NOMO-1 treated with DMSO at 0.1 percent for 48 hours (cell line): ENCODE data around the gene GATA3.

ENCODE experiments used
- DNase-seq: peaks from one replicate; lab custom pipeline; 2025; ENCODE audit not compliant: unreplicated experiment; lab: John Stamatoyannopoulos, UW

Gene GATA3

GRCh38 chr10:8050556-8051108 is 3.9 kb upstream of the GATA3 start:
- DNase-seq = no peak

DNA sequence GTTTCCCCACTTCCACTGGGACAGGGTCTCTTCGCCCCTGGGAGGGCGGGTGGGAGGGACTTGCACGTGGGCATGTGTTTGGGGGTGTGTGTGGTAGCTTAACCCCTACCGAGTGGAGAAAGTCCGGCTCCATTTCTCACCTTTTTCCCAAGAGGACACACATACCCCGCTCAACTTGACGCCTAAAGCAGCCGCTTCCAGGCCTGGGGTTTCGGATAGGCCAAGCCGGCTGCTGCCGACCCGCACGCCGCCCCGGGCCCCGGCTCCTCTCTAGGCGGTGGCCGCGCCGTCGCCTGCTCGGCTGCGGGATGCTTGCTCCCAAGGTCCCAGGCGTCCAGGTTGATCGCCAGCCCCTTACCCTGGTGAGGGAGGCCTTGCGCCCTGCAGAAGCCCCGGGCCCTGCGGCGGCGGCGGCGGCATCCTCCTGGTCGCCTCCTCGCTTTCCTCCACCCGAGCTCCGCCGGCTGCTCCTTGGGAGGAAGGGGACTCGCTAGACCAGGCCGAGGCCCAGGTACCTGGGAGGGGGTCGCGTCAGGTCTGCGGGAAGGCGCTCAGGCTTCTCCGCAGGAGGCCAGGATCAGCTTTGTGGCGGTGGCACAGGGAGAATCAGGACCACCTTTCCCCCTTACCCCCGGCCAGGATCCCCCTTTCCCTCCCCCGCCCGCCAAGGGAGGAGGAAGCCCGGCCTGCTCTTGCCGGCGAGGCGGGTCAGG is 3.2 kb upstream of the GATA3 start:
- no peak for DNase-seq

DNA sequence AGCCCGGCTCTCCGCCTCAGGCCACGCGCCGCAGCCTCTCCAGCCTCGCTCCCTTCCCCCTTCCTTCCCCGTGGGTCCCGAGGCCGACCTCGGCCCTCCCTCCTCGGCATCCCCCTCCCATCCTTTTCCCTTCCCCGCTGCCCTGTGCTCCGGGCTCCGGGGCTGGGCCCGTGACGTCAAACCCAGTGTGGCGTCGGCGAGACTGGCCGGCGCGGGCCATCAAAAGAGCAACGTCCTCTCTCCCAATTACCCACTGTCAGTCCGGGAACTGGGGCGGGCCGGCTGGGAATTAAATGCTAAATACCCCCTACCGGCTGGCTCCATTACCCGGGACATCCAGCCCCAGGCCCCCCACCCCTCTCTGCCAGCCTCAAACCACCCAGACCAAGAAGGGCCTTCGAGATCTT is 2.6 kb upstream of the GATA3 start:
- no peak for DNase-seq

GRCh38 chr10:8052341-8052955 is 2.0 kb upstream of the GATA3 start:
- no peak for DNase-seq

- DNase-seq = no peak
Measured at GRCh38 chr10:8052956-8053445, 1.5 kb upstream of the GATA3 start.

- peak; percentile 74 for DNase-seq
Measured at GRCh38 chr10:8053446-8054243, 843 bp upstream of the GATA3 start.

GRCh38 chr10:8054244-8054493 is 319 bp upstream of the GATA3 start:
- DNase-seq = no peak

DNA sequence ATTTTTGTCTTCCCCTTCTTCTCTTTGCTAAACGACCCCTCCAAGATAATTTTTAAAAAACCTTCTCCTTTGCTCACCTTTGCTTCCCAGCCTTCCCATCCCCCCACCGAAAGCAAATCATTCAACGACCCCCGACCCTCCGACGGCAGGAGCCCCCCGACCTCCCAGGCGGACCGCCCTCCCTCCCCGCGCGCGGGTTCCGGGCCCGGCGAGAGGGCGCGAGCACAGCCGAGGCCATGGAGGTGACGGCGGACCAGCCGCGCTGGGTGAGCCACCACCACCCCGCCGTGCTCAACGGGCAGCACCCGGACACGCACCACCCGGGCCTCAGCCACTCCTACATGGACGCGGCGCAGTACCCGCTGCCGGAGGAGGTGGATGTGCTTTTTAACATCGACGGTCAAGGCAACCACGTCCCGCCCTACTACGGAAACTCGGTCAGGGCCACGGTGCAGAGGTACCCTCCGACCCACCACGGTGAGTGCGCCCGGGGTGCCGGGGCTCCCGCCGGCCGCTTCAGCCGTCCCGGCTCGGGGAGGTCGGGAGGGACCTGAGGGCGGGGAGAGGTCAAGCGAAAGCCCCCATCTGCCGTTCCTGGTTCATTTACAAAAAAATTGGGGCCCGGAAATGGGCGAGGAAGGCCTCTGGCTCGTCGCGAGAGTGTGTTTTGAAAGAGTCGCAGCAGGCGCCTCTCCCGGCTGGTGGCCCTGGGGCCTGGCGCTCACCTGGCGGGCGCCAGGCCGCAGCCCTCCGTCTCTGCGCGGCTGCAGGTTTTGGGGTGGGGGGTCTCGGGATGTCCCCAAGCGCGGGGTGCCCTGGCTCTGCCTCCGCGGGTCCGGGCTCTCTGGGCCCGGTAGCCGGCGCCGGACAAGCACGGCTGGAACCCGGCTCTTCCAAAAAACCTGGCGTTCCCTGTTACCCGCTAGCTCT is 1.2 kb downstream of the GATA3 start:
- DNase-seq = no peak

DNA sequence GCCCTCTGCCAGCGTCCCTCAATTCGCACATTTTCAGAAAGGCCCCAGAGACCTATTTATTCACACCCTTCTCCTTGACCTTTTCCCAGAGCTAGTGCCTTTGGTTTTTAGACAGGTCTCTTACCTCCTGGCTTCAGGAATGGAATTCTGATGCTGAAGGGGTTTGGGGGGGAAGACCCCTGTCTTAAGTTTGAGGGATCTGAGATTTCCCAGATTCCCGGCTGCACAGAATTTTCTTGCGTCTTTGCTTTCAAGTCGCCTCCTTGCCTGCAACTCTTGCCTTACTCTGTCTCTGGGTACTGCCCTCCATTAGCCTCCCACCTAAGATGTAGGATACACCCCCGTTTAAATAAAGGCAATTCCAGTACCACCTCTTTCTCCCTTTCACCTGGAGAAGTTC is 1.9 kb downstream of the GATA3 start:
- DNase-seq = no peak

- DNase-seq = no peak
Measured at GRCh38 chr10:8056871-8057331, 2.4 kb downstream of the GATA3 start.

- DNase-seq = no peak
Measured at GRCh38 chr10:8057636-8058273, 3.3 kb downstream of the GATA3 start.

GRCh38 chr10:8058274-8059111 is 4.0 kb downstream of the GATA3 start:
- no peak for DNase-seq

DNA sequence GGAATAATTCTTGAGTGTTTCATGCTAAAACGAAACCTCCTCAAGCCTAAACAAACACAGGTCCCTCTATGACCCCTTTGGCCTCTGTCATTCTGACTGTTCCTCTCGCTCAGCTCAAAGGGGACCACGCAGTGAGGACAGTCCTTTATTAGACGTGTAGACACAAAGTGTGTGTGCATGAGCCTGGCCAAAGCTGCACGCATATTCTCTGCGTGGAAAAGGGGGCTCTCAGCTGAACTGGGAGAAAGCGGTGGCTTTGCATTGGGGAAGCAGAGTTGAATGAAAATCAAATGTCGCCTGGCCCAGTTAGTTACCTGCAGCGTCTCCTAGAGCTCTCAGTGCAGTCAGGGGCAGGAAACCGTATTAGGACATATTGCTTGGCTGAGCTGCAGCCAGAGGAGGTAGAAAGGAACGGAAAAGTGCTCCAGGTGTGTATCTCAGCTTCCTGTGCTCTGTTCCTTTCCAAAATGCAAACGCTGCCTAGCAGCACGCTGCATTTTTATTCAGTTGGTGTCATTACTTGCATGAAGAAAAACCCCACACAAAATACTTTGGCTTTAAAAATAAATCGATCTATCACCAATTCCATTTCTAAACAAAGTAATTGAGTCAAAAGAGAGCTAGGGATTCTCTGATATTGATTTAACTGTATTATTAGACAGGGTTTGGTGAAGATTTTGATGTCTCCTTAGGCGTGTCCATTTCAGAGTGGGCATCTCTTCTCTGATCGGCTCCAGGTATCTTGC is 4.9 kb downstream of the GATA3 start:
- no peak for DNase-seq

- DNase-seq = no peak
Measured at GRCh38 chr10:8060010-8060703, 5.7 kb downstream of the GATA3 start.

DNA sequence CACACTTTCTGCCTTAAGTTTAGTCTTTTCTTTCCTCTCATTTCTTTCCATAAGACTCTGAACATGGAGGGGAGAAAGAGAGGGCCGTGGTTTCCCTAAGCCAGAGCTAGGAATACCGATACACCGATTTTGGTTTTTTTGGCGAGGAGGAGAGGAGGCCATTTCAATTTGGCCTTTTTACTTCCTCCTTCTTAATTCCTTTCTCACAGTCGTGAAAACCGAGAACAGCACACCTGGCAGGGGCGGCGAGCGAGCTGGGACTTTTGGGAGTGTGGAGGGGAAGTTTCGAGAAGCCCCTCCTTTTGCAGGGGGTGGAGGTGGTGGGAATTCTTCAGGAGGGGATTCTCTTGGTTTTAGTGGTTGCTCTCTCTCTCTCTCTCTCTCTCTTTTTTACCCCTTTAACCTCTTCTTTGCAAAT is 6.2 kb downstream of the GATA3 start:
- no peak for DNase-seq

DNA sequence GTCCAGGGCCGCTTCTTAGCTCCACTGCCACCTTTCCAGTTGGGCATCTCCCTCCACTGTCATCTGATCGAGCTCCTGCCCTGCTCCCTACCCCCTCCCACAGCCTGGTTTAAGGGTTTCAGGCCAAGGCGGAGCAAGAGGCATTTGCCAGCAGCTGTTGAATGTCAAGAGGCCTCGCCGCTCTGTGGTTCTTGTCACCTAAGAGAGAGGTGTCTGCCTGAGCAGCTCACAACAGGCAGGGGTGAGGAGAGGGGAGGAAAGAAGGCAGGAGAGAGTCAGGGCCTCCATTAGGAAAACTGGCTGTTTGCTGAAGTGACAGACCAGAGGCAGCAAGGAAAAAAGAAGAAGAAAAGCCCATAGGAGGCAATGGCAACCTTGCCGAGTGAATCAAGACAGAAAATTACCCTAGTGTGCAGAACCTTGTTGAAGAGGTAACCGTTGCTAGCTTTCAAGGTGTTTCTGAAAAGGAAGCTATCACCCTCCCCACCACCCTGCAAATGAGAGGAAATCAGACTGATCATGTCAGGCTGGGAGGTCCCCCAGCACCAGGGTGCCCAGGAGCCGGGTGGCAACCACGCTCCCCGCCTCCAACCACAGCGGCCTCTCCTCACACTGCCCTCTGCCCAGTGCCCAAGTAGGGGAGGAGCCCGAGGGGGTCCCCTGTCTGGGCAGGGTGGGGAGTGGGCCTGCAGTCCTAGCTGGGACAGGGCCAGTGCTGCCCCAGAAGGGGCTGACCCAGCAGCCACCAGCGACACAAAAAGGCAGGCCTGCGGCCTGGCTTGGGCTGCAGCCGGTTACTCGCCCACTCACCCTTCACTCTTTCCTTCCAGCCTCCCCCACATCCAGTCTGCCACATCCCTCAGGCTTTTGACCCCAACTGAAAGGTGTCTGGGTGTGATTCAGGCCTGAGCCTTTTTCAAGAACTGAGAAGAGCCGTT is 7.1 kb downstream of the GATA3 start:
- DNase-seq = no peak
